GM12872 (cell line): ENCODE measurements around the gene TOMT.

ENCODE experiments used
- TF ChIP-seq, protein P1 (sequence below): IDR thresholded peaks from 3 replicates; pipeline ENCODE4 v1.5.1; 2011; ENCODE audit warnings: low read depth, mild to moderate bottlenecking, low read length, moderate library complexity; ENCODE audit not compliant: insufficient read depth

TOMT gene

DNA sequence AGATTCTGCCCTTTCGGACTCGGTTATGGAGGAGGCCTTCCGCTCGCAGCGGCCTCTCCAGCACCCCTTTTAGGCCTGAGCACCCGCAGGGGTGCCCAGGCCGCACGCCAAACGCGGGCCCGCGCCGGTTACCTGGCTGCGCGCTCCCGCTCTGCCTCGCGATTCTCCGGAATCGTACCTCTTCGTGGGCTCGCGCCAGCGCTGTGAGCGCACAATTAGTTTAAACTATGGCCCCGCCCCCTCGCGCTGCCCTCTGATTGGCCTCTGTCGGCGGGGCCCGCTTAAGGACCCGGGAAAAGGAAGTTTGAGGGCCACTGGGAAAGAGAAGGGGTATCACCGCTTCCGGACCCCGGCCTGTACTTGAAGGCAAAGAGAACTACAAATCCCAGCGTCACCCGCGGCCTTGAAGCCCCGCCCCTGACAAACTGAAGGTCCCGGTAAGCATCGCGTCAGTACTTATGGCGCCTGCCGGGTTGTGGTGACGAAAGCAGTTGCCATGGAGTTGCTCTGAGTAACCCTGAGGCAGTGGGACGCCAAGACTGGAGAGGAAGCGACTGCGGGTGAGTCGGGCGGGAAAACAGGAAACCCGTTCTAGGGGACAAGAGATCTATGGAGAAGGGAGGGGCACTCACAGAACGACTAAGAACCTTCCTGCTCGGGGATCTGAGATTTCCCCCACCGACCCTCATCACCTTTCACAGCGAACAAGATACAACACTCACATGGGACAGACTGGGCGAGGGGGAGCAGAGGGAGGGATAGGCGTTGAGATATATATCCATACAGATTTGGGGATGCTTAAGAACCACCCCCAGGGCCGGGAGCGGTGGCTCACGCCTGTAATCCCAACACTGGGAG lies 25.2 kb upstream of the TOMT start, which contains the start of the genes LRRC51 and NUMA1:
Gene LRRC51 (plus strand): TSS at position 525 of the 858 bp plus-strand sequence. CDS start 8,234 bp downstream, outside the sequence.
Gene NUMA1 (minus strand): TSS at position 217 of the 858 bp plus-strand sequence. CDS start 44,599 bp downstream, outside the sequence.
- TF ChIP-seq, protein P1, sequence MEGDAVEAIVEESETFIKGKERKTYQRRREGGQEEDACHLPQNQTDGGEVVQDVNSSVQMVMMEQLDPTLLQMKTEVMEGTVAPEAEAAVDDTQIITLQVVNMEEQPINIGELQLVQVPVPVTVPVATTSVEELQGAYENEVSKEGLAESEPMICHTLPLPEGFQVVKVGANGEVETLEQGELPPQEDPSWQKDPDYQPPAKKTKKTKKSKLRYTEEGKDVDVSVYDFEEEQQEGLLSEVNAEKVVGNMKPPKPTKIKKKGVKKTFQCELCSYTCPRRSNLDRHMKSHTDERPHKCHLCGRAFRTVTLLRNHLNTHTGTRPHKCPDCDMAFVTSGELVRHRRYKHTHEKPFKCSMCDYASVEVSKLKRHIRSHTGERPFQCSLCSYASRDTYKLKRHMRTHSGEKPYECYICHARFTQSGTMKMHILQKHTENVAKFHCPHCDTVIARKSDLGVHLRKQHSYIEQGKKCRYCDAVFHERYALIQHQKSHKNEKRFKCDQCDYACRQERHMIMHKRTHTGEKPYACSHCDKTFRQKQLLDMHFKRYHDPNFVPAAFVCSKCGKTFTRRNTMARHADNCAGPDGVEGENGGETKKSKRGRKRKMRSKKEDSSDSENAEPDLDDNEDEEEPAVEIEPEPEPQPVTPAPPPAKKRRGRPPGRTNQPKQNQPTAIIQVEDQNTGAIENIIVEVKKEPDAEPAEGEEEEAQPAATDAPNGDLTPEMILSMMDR: no peak

- TF ChIP-seq, protein P1: no peak
These were observed 24.5 kb upstream of the TOMT start for GRCh38 chr11:72081184-72081644.

GRCh38 chr11:72081821-72082453 lies 23.8 kb upstream of the TOMT start:
- TF ChIP-seq, protein P1: no peak

DNA sequence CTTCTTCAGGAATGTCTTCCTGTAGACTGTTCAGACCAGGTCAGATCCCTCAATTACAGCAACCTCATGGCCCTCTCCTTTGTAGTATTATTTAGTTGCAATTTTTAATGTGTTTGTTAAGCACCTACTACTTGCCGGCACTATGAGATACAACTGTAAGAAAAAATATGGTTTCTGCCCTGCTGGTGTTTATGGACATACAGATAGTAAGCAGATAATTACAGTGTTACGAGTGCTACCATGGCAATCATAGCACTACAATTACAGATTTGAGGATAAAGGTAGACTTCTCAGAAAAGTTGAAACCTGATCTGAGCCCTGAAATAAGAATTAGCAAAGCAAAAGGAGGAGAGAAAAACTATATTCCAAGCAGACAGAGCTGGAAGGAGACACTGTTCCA lies 22.3 kb upstream of the TOMT start:
- TF ChIP-seq, protein P1: no peak

GRCh38 chr11:72084076-72084475 lies 21.6 kb upstream of the TOMT start:
- TF ChIP-seq, protein P1: no peak

DNA sequence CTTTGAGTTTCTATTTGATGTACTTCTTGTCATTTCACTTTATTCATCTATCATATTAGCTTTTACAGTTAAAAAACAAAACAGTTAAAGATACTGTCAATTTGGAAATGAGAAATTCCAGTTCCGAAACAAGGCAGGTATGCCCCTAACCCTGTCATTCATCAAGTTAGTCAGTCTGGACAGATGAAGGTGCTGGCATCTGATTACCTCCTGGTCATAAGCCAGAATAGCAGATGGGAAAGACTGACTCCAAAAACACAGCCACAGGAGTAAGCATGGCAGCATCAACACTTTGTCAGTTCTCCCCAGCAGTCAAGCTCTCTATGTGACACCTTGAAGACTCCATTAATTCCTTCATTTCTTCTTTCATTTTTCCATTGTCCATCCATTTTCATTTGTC lies 20.8 kb upstream of the TOMT start:
- TF ChIP-seq, protein P1: no peak

GRCh38 chr11:72085621-72086351 lies 19.9 kb upstream of the TOMT start:
- TF ChIP-seq, protein P1: no peak
